ENCODE measurements around the gene RALGDS.

DNA sequence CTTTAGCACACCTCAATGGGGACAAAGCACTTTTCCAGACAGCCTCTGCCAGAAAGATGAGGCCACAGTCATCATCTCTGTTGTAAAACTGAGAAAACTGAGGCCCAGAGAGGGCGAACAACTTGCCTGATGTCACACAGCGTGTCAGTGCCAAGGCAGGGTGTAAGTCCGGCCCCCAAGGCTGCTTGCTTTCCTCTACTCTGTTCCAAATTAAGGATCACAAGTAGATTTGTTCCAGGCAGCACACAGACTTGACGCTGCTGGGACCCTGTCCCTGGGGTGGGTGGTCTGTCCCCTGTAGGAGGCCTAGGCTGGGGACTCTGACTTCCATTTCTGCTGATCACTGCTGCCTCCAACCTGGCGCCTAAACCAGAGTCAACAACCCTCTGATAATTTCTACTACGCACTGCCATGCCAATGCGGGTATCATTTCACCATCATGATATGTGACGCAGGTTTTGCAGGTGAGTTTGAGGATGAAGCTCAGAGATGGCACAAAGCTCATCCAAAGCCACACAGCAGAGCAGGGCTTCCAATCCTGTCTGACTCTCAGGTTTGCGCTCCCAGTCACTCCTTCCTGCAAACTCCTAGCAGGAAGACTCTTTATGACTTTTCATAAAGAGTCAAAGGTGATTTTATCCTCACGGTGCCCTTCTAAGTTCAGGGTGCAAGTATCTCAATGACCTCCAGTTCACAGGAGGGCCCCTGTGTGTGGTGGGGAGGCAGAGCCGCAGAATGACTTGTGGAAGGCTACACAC, 13.5 kb upstream of the RALGDS start:
- TF ChIP-seq PHF20 (CRISPR knock-in tag; IDR thresholded peaks at IDR 0.05) (no peak), SIN3A (IDR thresholded peaks at IDR 0.05; ENCODE audit: borderline replicate concordance, low read depth, low read length) (no peak)
